ENCODE results near the gene MAST4. TPM values are rescaled to one million over a fixed set of nuclear protein-coding genes. Genes with fewer than 3 reads are reported as not detected.

MAST4 gene
- total and polyA plus RNA-seq, 2 donors (not counting 1 experiment from before 2014, with no cell fraction given), result 2.5 to 57.1 TPM

DNA sequence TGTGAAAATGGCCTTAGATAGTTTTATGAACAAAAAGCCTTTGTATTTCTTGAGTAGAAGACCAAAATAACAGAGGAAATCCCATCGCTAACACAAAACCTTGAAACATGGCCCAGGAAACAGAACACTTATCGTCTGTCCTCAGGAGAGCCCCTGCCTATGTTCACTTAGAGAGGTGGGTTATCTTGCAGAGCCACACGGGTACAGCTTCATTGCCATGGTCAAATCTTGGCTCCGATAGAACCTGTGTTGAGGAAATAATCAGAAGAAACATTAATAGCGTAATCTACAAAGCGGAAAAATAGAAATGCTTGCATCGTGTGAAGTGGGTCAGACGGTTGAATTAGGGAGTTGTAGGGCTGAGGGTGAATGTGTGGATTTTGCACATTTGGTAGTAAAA, 216.1 kb downstream of the MAST4 start:
- Histone ChIP-seq H3K27me3 (replicated peaks in 1 of 4; ENCODE audit: control extremely low read depth in 1 of 4, control insufficient read depth in 3 of 4, insufficient read depth in 4 of 4, low read length in 3 of 4) (peaks cover 0 to 6% (median 0%) of the 10 kb centered on the region in 4 experiments), H2AFZ (ENCODE audit: insufficient read depth, low read depth, low read length, poor library complexity, severe bottlenecking) (no peak overlapping the region), H3K9me3 (ENCODE audit: control extremely low read depth in 1 of 3, control insufficient read depth in 2 of 3, insufficient read depth in 1 of 3, low read length in 2 of 3) (no peaks in the 10 kb centered on the region), H3K27ac (ENCODE audit: low read length in 2 of 2) (no peak overlapping the region), H3K4me2 (replicated peaks; ENCODE audit: low read depth, low read length, poor library complexity, severe bottlenecking) (no peak overlapping the region), H3K79me2 (ENCODE audit: control insufficient read depth, insufficient read depth, low read length) (no peaks in the 10 kb centered on the region), H3K4me1 (ENCODE audit: control insufficient read depth in 2 of 2, insufficient read depth in 2 of 2, low read length in 2 of 2) (peaks cover 0 to 7% of the 10 kb centered on the region in 2 donors), H3K4me3 (ENCODE audit: control extremely low read depth in 1 of 5, extremely low read depth in 1 of 5, insufficient read depth in 1 of 5, low read depth in 2 of 5, low read length in 4 of 5) (no peak overlapping the region), H3K36me3 (replicated peaks in 1 of 2; ENCODE audit: control extremely low read depth in 1 of 2, control insufficient read depth in 1 of 2, extremely low read depth in 1 of 2, insufficient read depth in 2 of 2, low read length in 1 of 2) (no peaks in the 10 kb centered on the region), H3K9ac (ENCODE audit: low read length) (no peak overlapping the region), H4K20me1 (ENCODE audit: control insufficient read depth, insufficient read depth, low read length, poor library complexity, severe bottlenecking) (no peaks in the 10 kb centered on the region)
- peaks cover 10% of the 10 kb centered on the region for H3K27me3 Mint-ChIP-seq
- POLR2A ChIA-PET, result no interaction called here
- DNase-seq (no peak), ATAC-seq (ENCODE audit: low read depth) (no peak)
- TF ChIP-seq, protein P1, sequence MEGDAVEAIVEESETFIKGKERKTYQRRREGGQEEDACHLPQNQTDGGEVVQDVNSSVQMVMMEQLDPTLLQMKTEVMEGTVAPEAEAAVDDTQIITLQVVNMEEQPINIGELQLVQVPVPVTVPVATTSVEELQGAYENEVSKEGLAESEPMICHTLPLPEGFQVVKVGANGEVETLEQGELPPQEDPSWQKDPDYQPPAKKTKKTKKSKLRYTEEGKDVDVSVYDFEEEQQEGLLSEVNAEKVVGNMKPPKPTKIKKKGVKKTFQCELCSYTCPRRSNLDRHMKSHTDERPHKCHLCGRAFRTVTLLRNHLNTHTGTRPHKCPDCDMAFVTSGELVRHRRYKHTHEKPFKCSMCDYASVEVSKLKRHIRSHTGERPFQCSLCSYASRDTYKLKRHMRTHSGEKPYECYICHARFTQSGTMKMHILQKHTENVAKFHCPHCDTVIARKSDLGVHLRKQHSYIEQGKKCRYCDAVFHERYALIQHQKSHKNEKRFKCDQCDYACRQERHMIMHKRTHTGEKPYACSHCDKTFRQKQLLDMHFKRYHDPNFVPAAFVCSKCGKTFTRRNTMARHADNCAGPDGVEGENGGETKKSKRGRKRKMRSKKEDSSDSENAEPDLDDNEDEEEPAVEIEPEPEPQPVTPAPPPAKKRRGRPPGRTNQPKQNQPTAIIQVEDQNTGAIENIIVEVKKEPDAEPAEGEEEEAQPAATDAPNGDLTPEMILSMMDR (IDR thresholded peaks at IDR 0.05), result no peak
- no peak for TF ChIP-seq EZH2 (IDR thresholded peaks at IDR 0.05; ENCODE audit: borderline replicate concordance, insufficient read depth, low read depth, low read length, poor library complexity, severe bottlenecking)
- no peak overlapping the region for H3K27ac Mint-ChIP-seq
- no peak overlapping the region for H3K4me3 Mint-ChIP-seq
- CTCF ChIA-PET, result interaction anchor here (1.2 to 4.1 kb wide), 3 partner anchors 17 to 505 kb away, joined by 4 to 28 read pairs (median 27); no protein-coding TSS in a partner anchor
- WGBS (ENCODE audit: insufficient coverage), result 87% methylated on average over 6 of the region's 8 CpGs
- intact Hi-C loops (cut with micrococcal nuclease), result no loop called here
- H3K4me1 Mint-ChIP-seq, result peaks cover 23% of the 10 kb centered on the region
- no peaks in the 10 kb centered on the region for H3K9me3 Mint-ChIP-seq (ENCODE audit: insufficient read depth)

DNA sequence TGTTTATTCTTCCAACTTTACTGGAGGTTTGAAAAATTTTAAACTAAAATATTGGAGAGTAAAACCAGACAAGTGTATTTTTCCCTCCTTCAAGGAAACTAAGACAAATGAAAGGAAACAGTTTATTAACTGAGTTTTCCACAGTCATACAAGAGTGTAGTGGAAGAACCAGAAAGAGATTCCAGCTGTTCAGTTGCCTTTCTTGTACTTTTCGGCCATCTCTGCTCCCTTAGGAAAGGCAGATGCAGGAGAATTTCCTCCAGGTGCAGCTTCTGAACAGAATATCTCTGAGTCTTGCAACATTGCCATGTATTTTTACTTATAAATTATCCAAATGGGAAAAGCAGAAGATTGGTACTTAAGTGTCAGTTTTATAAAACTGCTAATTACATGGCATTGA, 217.1 kb downstream of the MAST4 start:
- Mint-ChIP-seq H3K27ac (no peak overlapping the region), H3K4me3 (no peak overlapping the region), H3K27me3 (peaks cover 4% of the 10 kb centered on the region), H3K4me1 (peaks cover 23% of the 10 kb centered on the region), H3K9me3 (ENCODE audit: insufficient read depth) (no peaks in the 10 kb centered on the region)
- no peak overlapping the region for H3K9ac ChIP-seq (ENCODE audit: low read length)
- H3K79me2 ChIP-seq (ENCODE audit: control insufficient read depth, insufficient read depth, low read length), result no peaks in the 10 kb centered on the region
- H3K27ac ChIP-seq (ENCODE audit: low read length in 2 of 2), result no peak overlapping the region
- ATAC-seq (ENCODE audit: low read depth) (no peak), DNase-seq (no peak)
- peaks cover 0 to 7% of the 10 kb centered on the region in 2 donors for H3K4me1 ChIP-seq (ENCODE audit: control insufficient read depth in 2 of 2, insufficient read depth in 2 of 2, low read length in 2 of 2)
- H3K36me3 ChIP-seq (replicated peaks in 1 of 2; ENCODE audit: control extremely low read depth in 1 of 2, control insufficient read depth in 1 of 2, extremely low read depth in 1 of 2, insufficient read depth in 2 of 2, low read length in 1 of 2), result no peaks in the 10 kb centered on the region
- TF ChIP-seq, protein P1 (IDR thresholded peaks at IDR 0.05), result no peak
- no peak for TF ChIP-seq EZH2 (IDR thresholded peaks at IDR 0.05; ENCODE audit: borderline replicate concordance, insufficient read depth, low read depth, low read length, poor library complexity, severe bottlenecking)
- ChIA-PET POLR2A (no interaction called here), CTCF (interaction anchor here (0.6 to 4.1 kb wide), 7 partner anchors 9 to 1806 kb away, joined by 3 to 28 read pairs (median 4); no protein-coding TSS in a partner anchor)
- no peaks in the 10 kb centered on the region for H4K20me1 ChIP-seq (ENCODE audit: control insufficient read depth, insufficient read depth, low read length, poor library complexity, severe bottlenecking)
- WGBS (ENCODE audit: insufficient coverage), result no CpG with 5 or more reads among the region's 1 CpG
- no peak overlapping the region for H3K4me2 ChIP-seq (replicated peaks; ENCODE audit: low read depth, low read length, poor library complexity, severe bottlenecking)
- peaks cover 0 to 6% (median 0%) of the 10 kb centered on the region in 4 experiments for H3K27me3 ChIP-seq (replicated peaks in 1 of 4; ENCODE audit: control extremely low read depth in 1 of 4, control insufficient read depth in 3 of 4, insufficient read depth in 4 of 4, low read length in 3 of 4)
- H3K9me3 ChIP-seq (ENCODE audit: control extremely low read depth in 1 of 3, control insufficient read depth in 2 of 3, insufficient read depth in 1 of 3, low read length in 2 of 3), result no peaks in the 10 kb centered on the region
- H2AFZ ChIP-seq (ENCODE audit: insufficient read depth, low read depth, low read length, poor library complexity, severe bottlenecking), result no peak overlapping the region
- no peak overlapping the region for H3K4me3 ChIP-seq (ENCODE audit: control extremely low read depth in 1 of 5, extremely low read depth in 1 of 5, insufficient read depth in 1 of 5, low read depth in 2 of 5, low read length in 4 of 5)
- intact Hi-C loops (cut with micrococcal nuclease), result no loop called here

Measured in B cell (primary cell).